HG02642 (cell line): ENCODE measurements around the gene RAB8A.
"Not testable (repeated sequence)": the region's sequence is repeated elsewhere in the genome, so short reads cannot be mapped to it uniquely, and the experiment has no call there.

ENCODE experiments used
- ATAC-seq: cut with Tn5 transposase; IDR thresholded peaks from one replicate; pipeline ENCODE4 v1.9.1; 2021; ENCODE audit warnings: mild to moderate bottlenecking; ENCODE audit not compliant: unreplicated experiment, poor library complexity

RAB8A gene

DNA sequence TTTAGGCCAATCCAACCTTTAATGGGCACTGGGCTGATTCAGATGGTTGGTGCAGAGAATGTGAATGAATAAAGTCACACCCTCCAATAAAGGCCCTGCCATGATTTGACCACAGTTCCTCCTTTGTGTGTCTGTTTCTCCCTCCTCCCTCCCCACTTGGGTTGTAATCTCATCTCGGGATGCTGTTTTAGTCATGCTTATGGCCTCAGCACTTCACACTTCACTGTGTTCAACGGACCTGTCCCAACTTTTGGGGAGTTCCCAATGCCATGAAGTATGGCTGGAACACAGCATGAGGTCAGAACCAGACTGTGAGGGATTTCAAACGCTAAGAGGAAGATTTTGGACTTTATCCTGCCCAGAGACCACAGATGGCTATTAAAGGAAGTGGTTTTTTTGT, 5.6 kb upstream of the RAB8A start:
- ATAC-seq: no peak

DNA sequence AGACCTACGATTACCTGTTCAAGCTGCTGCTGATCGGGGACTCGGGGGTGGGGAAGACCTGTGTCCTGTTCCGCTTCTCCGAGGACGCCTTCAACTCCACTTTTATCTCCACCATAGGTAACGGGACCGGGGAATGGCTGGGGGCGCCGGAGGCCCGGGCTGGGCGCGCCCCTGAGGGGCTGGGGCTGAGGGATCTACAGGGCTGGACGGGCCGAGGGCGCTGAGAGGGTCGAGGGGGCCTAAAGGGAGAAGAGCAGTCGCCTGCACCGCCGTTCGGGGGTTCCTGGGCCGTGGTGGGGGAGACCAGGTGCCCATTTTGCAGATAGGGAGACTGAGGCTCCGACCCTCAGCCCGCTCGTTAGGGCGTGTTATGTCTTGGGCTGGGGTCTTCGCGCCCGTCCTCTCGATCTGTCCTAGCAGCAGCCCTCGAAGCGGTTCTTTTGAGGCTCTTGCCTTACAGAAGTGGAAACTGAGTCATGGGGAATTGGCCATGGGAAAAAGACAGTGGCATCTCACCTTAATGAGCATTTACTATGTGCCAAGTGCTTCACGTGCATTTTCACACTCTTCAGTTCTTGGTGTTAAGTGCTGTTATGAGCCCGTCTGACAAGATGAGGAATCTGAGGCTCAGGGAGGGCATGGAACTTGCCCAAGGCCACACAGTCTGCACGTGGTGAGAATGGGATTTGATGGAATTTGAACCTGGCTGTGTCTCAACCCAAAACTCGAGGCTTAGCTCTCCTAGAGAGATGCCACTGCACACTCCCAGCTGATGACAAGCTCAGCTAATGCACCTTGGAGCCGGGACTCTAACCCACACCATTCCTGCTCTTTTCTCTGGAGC, 442 bp downstream of the RAB8A start:
- ATAC-seq: no peak

DNA sequence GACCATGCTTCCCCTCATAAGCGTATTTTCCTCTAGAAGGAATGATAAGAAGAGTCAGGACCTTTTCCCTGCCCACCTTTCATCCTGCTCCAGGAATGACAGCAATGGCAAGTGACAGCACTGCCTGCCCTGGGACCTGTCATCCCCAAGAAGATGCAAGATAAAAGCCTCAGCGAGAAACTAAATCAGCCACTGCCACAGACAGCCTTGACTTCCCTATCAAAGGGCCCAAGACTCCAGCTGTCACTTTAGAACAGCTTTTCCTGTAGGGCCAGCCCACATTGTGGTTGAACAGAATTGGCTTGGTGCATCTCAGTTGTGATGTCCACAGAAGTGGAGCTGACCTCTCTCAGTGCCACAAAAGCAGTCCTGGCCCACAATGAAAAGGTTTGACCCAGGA, 1.1 kb downstream of the RAB8A start:
- no peak for ATAC-seq

DNA sequence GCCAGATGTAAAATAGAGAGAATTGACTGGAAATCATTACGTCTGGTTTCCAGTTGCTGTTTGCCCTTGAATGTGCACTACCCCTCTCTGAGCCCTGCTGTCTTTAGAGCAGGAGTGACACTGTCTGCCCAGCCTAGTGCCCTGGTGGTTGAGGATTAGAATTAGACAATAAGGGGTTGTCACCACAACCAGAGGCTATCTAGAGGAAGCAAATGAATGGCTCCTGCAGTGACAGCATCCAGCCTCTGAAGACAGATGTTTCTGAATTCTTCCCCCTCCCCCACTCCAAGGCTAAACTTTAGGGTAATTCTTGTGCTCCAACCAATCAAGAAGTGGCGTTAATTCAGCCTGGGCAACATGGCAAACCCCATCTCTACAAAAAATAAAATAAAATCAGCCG, 2.0 kb downstream of the RAB8A start:
- ATAC-seq: no peak

DNA sequence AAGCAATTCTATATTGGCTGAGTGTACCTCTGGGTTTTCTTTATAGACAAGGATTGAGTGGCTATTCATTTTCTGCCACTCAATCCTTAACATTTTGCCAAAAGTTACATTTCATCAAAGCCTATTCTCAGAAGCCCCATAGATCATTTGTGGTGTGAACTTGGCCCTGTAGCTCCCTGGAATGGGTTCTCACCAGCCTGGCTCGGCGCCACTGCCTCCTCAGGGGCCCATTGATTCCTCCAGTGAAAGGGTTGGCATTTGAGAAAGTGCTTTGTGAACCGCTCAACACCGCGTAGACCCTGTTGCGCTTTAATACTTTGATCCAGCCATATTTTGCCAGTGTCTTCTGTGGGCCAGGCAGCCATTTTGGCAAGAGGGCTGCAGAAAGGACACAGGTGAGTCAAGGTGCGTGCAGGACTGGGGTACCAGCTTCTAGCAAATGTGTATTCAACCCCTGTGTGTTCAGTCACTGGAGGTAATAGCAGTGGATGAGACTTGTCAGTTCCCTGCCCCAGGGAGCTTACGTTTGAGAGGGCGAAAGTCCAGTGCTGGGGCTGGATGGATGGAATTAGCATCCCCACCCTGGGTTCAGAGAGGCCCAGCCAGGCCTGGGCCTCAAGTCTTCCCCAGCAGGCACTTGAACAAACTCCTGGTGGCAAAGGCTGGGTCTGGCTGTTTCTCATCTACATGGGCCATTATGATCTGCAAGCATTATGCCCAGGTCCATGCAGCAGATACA, 3.8 kb downstream of the RAB8A start:
- no peak for ATAC-seq

DNA sequence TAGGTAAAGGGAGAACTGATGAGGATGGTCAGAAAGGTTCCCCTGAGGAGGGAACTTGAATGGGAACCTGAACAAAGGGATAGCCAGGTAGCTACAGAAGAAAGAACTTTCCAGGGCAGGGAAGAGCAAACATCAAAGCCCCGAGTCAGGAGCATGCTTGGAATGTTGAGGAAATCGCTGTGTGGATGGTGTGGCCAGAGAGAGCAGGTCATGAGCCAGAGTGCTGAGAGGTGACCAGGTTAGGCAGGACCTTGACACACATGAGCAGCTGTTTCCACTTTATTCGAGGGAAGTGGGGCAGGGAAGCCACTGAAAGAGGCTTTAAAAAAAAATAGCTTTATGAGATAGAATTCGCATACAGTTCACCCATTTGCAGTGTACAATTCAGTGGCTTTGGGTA, 4.4 kb downstream of the RAB8A start:
- no peak for ATAC-seq

DNA sequence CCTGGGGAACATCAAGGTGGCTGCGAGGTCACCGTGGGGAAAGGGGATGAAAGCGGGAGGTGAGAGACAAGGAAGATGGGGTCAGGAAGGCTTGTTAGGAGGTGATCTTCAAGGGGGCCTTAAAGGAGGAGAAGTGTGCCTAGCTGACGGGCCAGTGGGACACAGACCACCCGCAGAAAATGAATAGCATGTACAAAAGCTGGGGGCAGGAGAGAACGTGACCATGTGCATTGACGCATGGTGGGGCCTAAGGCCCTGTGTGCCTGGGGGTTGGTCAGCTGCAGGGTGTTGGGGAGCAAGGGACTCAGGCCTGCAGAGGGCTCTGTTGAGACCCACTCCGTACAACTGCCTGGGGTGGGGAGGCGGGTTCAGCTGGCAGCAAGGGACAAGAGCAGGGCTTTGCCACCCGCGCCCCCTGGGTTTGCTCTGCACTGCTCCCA, 5.9 kb downstream of the RAB8A start:
- ATAC-seq: no peak

DNA sequence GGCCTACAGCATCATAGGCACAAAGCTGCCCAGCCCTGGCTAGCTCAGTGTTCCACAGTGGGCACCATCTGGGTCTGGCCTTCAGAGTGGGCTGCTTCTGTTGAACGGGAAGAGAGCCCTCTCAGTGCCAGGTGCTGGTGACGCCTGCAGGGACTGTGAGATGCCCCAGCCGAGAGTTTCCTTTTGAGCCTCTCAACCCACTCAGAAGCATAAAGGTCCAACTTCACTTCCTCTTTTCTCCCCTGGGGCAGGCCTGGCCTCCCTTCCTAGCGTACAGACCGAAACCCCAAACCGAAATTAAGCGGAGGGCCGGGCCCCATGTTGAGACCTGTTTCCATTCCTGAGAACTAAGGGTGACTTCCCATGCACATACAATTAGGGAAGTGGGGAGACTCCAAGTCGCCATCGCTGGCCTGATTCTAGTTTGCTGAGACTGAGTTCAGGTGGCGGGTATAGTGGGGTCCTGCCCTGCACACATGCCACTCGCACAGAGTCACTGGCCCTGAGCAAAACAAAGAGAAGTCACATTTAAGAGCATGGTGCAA, 6.9 kb downstream of the RAB8A start:
- ATAC-seq: peak; percentile 69

DNA sequence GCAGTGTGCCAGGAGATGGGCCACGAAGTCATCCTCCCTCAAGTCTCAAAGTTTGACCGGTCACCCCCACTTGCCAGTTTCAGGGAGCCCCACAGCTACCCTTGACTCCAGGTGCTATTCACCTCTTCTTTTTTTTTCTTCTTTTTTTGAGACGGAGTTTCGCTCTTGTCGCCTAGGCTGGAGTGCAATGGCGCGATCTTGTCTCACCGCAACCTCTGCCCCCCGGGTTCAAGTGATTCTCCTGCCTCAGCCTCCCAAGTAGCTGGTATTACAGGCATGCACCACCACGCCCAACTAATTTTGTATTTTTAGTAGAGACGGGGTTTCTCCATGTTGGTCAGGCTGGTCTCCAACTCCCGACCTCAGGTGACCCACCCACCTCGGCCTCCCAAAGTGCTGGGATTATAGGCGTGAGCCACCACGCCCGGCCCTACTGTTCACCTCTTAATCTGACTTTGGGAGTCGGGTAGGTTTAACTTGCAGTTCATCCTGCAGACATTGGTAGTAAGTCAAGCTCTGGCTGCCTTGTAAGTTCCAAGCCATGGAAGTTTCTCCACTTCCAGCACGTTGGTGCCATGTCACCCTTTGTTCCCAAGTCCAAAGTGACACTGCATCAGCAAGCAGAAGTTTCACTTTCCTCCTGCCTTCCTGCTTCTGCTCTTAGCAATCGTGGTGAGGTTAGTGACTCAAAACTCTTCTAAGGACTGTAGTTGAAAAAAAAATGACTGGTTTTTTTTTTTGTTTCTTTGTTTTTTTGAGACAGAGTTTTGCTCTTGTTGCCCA, 7.6 kb downstream of the RAB8A start:
- ATAC-seq: not testable (repeated sequence)

DNA sequence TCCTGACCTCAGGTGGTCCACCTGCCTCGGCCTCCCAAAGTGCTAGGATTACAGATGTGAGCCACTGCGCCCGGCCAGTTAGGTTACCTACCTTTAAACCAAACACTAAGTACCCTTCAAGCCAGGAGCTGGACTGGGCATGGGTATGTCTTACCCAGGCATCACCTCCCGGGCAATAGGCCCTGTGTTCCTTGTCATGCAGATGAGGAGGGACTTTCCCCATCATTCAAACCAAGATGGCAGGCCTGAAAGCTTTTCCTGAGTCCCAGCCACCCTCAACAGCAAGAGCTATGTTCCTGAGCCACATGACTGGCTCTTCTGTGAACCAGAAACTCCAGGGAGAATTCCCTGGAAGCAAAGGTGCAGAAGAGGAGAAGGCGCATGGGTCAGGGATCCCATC, 9.5 kb downstream of the RAB8A start:
- ATAC-seq: no peak

DNA sequence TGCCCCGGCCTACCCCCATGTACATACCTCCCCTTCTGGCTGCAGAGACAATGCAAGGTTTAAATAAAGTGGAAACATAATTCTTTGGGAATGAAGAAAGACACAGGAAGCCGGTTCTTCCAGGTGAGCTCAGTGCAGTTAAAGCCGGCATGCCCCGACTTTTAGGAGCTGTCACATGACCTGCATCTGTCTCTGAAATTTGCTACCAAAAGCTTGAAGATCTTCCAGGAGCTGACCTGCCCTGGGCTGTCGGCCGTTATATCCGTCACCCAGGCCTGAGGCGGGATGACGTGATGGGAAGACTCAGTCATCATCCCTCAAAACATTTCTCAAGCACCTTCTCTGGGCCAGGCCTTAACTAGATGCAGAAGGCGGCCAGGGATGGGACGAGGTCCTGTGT, 10.3 kb downstream of the RAB8A start:
- ATAC-seq: no peak

DNA sequence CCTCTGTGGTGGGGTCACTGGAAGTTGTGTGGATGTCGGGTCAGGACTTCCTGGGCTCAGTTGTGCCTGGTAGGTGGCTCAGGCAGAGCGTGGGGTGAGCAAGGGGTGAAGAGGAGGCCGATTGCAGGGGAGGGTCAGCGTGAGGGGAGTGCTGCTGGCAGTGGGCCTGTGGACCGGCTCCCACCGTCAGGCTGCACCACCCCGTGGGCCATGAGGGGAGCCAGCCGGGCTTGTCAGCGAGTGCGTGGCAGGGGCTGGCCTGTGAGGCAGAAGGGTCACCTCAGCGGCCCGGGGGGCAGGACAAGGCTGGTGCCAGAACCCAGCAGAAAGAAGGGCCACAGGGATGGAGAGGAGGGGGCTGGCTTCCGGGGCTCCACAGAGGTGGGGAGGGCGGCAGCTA, 13.3 kb downstream of the RAB8A start:
- ATAC-seq: no peak

DNA sequence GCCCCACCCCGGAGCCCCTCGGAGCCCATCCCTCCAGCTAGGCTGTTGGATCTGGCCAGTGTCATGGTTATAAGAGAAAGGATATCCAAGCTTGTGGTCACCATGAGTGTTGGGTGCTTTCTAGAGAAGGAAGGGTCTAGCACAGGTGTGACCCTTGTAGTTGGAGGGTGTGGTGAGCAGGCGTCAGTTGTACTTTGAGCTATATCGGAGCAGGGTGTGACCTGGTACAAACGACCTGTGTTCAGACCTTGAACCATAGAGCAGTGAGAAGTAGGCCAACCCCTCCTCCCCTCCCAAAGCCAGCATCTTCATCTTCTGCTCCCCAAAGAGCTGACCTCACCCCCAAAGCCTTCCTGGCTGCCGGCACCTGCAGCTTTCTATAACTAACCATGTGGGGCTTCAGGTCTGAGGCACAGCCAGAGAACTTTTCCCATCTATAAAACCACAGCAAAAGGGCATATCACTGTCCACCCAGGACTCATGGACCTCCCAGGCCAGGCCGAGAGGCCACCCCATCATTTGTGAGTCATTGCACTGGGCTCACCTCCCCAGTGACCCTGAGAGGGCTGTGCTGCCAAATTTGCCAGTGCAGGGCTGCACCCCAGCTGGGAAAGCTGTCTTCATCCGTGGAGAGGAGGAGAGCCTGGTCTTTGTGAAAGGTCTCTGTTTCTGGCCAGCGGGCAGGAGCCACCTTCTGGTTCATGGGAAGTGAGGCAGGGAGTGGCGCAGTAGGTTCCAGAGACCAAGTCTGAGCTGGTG, 14.2 kb downstream of the RAB8A start:
- ATAC-seq: no peak

DNA sequence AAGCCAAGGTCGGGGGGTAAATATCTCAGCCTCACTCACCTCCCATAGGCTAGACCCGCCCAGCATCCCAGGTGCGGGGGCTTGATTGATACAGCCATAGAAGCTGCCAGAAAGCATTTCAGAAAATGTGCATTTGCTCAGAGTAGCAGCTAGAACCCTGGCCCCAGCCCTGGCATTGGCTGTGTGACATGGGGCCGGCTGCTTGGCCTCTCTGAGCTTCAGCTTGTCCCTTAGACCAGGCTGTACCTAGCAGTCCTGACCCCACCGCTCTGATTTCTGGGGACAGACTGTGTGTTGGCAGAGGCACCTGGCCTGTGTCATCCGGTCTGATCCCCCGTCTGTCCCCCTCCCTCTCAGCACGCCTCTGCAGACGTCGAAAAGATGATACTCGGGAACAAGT, 15.4 kb downstream of the RAB8A start:
- ATAC-seq: no peak

DNA sequence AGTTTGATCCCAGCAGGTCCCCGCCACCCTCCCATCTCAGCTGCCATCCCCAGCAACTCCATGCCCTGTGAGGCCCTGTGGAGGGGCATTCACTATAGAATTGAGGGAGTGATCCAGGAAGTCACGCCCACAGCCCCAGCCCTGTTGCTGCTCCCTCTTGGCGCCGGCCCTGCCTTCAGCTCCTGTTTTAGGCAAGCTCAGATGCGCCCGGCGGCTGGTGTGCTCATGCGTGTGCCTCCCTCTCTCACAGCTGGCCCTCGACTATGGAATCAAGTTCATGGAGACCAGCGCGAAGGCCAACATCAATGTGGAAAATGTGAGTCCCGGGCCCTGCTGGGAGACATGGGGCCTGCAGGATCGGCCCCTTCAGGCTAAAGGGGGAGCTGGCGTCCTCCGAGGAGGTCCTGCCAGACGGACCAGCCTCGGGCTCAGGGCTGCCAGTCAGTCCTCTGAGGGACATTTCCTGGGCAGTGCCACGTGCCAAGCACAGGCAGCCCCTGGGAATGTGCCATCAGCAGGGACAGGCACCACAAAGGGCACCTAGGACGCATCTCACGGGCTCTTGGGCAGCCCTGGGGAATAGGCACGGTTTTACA, 16.2 kb downstream of the RAB8A start:
- no peak for ATAC-seq

DNA sequence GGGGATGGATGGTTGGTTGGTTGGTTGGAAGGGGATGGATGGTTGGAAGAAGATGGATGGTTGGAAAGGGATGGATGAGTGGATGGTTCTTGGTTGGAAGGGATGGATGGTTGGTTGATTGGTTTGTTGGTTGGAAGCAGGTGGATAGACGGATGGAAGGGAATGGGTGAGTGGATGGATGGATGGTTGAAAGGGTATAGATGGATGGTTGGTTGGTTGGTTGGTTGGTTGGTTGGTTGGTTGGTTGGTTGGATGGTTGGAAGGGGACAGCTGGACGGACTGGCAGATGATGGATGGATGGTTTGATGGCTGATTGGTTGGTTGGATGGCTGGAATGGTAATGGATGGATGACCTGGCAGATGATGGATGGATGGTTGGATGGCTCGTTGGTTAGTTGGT, 20.0 kb downstream of the RAB8A start:
- no peak for ATAC-seq

DNA sequence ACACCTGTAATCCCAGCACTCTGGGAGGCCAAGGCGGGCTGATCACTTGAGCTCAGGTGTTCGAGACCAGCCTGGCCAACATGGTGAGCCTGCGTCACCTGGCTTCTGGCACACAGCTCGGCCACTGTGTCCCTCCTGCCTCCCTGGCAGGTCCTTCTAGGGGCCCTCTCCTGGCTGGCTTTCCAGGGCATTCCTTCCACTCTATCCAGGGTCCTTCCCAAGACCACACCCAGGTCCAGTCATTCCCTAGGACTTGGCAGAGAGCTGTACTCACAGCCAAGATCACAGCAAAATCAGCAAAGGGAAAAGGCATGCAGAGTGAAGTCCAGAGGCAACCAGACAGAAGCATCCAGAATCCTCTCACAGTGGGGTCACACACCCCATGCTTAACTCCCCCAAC, 22.1 kb downstream of the RAB8A start:
- ATAC-seq: no peak

DNA sequence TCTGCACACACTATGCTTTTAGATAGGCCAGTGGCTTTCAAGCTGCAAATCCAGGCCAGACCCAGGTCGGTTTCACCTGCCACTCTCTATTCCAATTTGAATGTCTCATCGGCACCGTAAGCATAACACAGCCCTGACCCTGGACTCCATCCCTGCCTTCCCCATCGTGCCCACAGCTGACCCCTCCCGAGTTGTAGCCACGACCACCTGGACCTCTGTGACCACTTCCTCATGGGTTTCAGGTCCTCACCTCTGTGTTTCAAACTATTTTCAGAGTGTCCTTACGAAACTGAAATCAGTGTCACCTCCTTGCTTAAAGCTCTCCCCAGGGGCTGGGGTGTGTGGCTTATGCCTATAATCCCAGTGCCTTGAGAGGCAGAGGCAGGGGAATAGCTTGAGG, 22.8 kb downstream of the RAB8A start:
- ATAC-seq: no peak

DNA sequence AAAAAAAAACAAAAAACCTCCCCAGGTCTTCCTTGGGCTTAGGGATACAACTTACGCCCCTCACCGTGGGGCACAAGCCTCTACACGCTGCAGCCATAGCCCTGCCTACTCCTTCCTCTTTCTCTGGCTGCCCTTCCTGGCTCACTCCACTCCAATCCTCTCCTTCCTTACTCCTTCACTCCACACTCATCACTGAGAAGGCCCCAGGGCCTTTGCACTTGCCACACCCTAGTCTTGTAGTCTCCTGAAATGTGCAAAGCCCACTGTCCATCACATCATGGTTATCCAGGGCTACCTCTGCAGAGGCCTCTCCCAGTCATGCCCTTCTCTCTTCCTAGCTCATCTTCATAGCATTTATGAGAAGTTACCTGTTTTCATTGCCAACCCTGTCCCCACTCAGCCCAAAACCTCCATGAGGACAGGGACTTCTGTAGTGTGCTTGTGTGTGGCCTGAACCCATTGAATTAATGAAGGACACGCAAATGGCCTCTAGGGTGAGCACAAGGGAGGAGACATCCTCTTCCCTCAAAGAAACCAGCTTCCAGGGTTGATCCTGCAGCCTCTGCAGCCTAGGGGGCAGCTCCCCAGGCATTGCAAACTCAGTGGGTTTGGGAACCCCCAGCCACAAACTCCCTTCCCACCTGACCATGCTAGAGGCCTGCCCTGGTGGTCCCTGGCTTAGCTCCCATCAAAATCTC, 23.9 kb downstream of the RAB8A start:
- ATAC-seq: no peak
